ENCODE measurements around the gene ASAH2. TPM values are rescaled to one million over a fixed set of nuclear protein-coding genes. Genes with fewer than 3 reads are reported as not detected.
"Not testable (repeated sequence)": the region's sequence is repeated elsewhere in the genome, so short reads cannot be mapped to it uniquely, and the experiment has no call there.

Gene ASAH2
- total RNA-seq, 4 donors from 2014 or later, result 0.11 to 0.81 (median 0.69) TPM

GRCh38 chr10:50250096-50250854 is 1.0 kb downstream of the ASAH2 start:
- no peaks in the 10 kb centered on the region for H3K36me3 ChIP-seq
- H3K4me1 ChIP-seq, result no peaks in the 10 kb centered on the region
- H3K9me3 ChIP-seq, result no peaks in the 10 kb centered on the region
- no peak overlapping the region for H3K27ac ChIP-seq
- 85 to 87% methylated on average over 2 of the region's 2 CpGs for WGBS, 2 donors
- intact Hi-C loops (cut with DNase I), result no loop called here
- no peak for DNase-seq
- TF ChIP-seq POLR2A (IDR thresholded peaks at IDR 0.05) (no peak), CTCF (IDR thresholded peaks at IDR 0.05) (no peak)
- H3K4me3 ChIP-seq (replicated peaks in 1 of 3), result no peak overlapping the region
- no peaks in the 10 kb centered on the region for H3K27me3 ChIP-seq

- WGBS, 2 donors, result 85 to 87% methylated on average over 5 of the region's 5 CpGs
- H3K27me3 ChIP-seq, result no peaks in the 10 kb centered on the region
Observed at GRCh38 chr10:50248598-50248997, 2.7 kb downstream of the ASAH2 start.

GRCh38 chr10:50248062-50248461 is 3.3 kb downstream of the ASAH2 start:
- no peaks in the 10 kb centered on the region for H3K36me3 ChIP-seq
- TF ChIP-seq CTCF (IDR thresholded peaks at IDR 0.05), result no peak
- TF ChIP-seq POLR2A (IDR thresholded peaks at IDR 0.05), result no peak
- H3K27me3 ChIP-seq, result no peaks in the 10 kb centered on the region
- WGBS, 2 donors, result 33 to 51% methylated on average over 3 of the region's 3 CpGs
- H3K27ac ChIP-seq, result no peak overlapping the region
- no peaks in the 10 kb centered on the region for H3K9me3 ChIP-seq
- DNase-seq, result no peak
- intact Hi-C loops (cut with DNase I), result no loop called here
- no peak overlapping the region for H3K4me3 ChIP-seq (replicated peaks in 1 of 3)
- no peaks in the 10 kb centered on the region for H3K4me1 ChIP-seq

More at GRCh38 chr10:50248598-50248997, 2.7 kb downstream of the ASAH2 start:
- no peak overlapping the region for H3K4me3 ChIP-seq (replicated peaks in 1 of 3)
- no peaks in the 10 kb centered on the region for H3K4me1 ChIP-seq
- no peaks in the 10 kb centered on the region for H3K9me3 ChIP-seq
- intact Hi-C loops (cut with DNase I), result no loop called here
- no peak overlapping the region for H3K27ac ChIP-seq
- no peak for DNase-seq
- no peak for TF ChIP-seq POLR2A (IDR thresholded peaks at IDR 0.05)
- no peak for TF ChIP-seq CTCF (IDR thresholded peaks at IDR 0.05)
- H3K36me3 ChIP-seq, result no peaks in the 10 kb centered on the region

GRCh38 chr10:50244201-50244600 is 7.1 kb downstream of the ASAH2 start:
- intact Hi-C loops (cut with DNase I), result no loop called here
- Histone ChIP-seq H3K27me3 (no peaks in the 10 kb centered on the region), H3K36me3 (no peaks in the 10 kb centered on the region), H3K4me3 (replicated peaks in 1 of 3) (no peak overlapping the region), H3K9me3 (no peaks in the 10 kb centered on the region), H3K4me1 (no peaks in the 10 kb centered on the region), H3K27ac (no peak overlapping the region)
- TF ChIP-seq CTCF (IDR thresholded peaks at IDR 0.05) (no peak), POLR2A (IDR thresholded peaks at IDR 0.05) (no peak)
- no peak for DNase-seq

- H3K36me3 ChIP-seq, result no peaks in the 10 kb centered on the region
Observed at GRCh38 chr10:50242777-50243176, 8.5 kb downstream of the ASAH2 start.

GRCh38 chr10:50241478-50241877 is 9.8 kb downstream of the ASAH2 start:
- H3K9me3 ChIP-seq; DNase-seq; H3K27ac ChIP-seq; H3K36me3 ChIP-seq; intact Hi-C loops (cut with DNase I); H3K27me3 ChIP-seq; H3K4me3 ChIP-seq (replicated peaks in 1 of 3); H3K4me1 ChIP-seq: not testable (repeated sequence)
- WGBS, 2 donors, result 95% methylated on average over 1 of the region's 1 CpG

More at GRCh38 chr10:50242777-50243176, 8.5 kb downstream of the ASAH2 start:
- Histone ChIP-seq H3K27me3 (no peaks in the 10 kb centered on the region), H3K27ac (no peak overlapping the region), H3K9me3 (no peaks in the 10 kb centered on the region), H3K4me3 (replicated peaks in 1 of 3) (no peak overlapping the region), H3K4me1 (no peaks in the 10 kb centered on the region)
- TF ChIP-seq CTCF (IDR thresholded peaks at IDR 0.05) (no peak), POLR2A (IDR thresholded peaks at IDR 0.05) (no peak)
- WGBS, 2 donors, result 95% methylated on average over 4 of the region's 4 CpGs
- DNase-seq, result no peak
- intact Hi-C loops (cut with DNase I), result no loop called here
